GM12873 (cell line): Measurements from ENCODE around the gene FPR2.

Experiments used
- CTCF ChIP-seq: IDR thresholded peaks from 2 replicates; pipeline ENCODE4 v1.5.1; 2012; ENCODE audit warnings: low read depth, mild to moderate bottlenecking, moderate library complexity, low read length, control low read depth; ENCODE audit not compliant: insufficient read depth; ENCODE audit errors: missing control alignments

The FPR2 gene

GRCh38 chr19:51779181-51779580 lies 18.2 kb downstream of the FPR2 start:
- TF ChIP-seq CTCF: no peak

GRCh38 chr19:51779703-51780102 lies 18.7 kb downstream of the FPR2 start:
- no peak for TF ChIP-seq CTCF

- TF ChIP-seq CTCF: no peak
Measured at GRCh38 chr19:51780270-51780669, 19.3 kb downstream of the FPR2 start.

GRCh38 chr19:51781999-51782398 lies 21.0 kb downstream of the FPR2 start:
- TF ChIP-seq CTCF: no peak

- peak; percentile 15 for TF ChIP-seq CTCF
Measured at GRCh38 chr19:51783372-51783771, 22.4 kb downstream of the FPR2 start.

- no peak for TF ChIP-seq CTCF
Measured at GRCh38 chr19:51784109-51784785, 23.3 kb downstream of the FPR2 start.

GRCh38 chr19:51784922-51785690 lies 24.1 kb downstream of the FPR2 start:
- no peak for TF ChIP-seq CTCF
